Caco-2 (cell line): ENCODE results near the gene MAST4. TPM values are rescaled to one million over a fixed set of nuclear protein-coding genes. Genes with fewer than 3 reads are reported as not detected.

Experiments used
- BruUV-seq: library from RNA; stranded (reverse); fragments of 400-500 nt; replicated peaks from 2 replicates; lab custom pipeline; 2021; lab: Mats Ljungman, UMichigan
- CTCF ChIA-PET: fragments of 300-600 bp; sonication (Branson Sonifier 250); formaldehyde crosslinking; loops from one replicate; lab custom pipeline; 2022; ENCODE audit warnings: antibody characterized with exemption; lab: Charles Lee
- POLR2A ChIA-PET: fragments of 300-600 bp; sonication (Branson Sonifier 250); formaldehyde crosslinking; loops from one replicate; lab custom pipeline; 2022; ENCODE audit warnings: antibody characterized with exemption; lab: Charles Lee
- DNase-seq, 2 experiments: peaks; one replicate each; pipeline versions ENCODE4 v3.0.0 to v3.0.0-alpha.2; 2020 to 2022
- H3K27me3 ChIP-seq: replicated peaks from 2 replicates; pipeline ENCODE4 v1.6.0; 2011; ENCODE audit warnings: low read length; ENCODE audit not compliant: control insufficient read depth, insufficient read depth
- H3K36me3 ChIP-seq: 2 replicates; pipeline ENCODE4 v1.5.1; 2011; ENCODE audit warnings: low read length; ENCODE audit not compliant: control insufficient read depth, insufficient read depth
- H3K4me1 ChIP-seq: fragments of 250-450 bp; sonication (Bioruptor Pico); 2 replicates; pipeline ENCODE4 v1.5.1; 2020; ENCODE audit warnings: mild to moderate bottlenecking
- H3K4me3 ChIP-seq: 2 replicates; pipeline ENCODE4 v1.5.1; 2011; ENCODE audit warnings: low read depth, mild to moderate bottlenecking, control low read depth, low read length
- H3K9me3 ChIP-seq: fragments of 250-450 bp; sonication (Bioruptor Pico); 2 replicates; pipeline ENCODE4 v1.5.1; 2020; ENCODE audit warnings: mild to moderate bottlenecking, moderate library complexity
- H3K27ac Mint-ChIP-seq: one replicate; pipeline ENCODE4 v1.8.0; 2022; ENCODE audit warnings: mixed read lengths; ENCODE audit not compliant: unreplicated experiment
- H3K27me3 Mint-ChIP-seq: one replicate; pipeline ENCODE4 v1.8.0; 2022; ENCODE audit warnings: mixed read lengths; ENCODE audit not compliant: insufficient read depth, unreplicated experiment
- H3K36me3 Mint-ChIP-seq: one replicate; pipeline ENCODE4 v1.8.0; 2022; ENCODE audit warnings: mild to moderate bottlenecking, mixed read lengths; ENCODE audit not compliant: insufficient read depth, unreplicated experiment
- H3K4me1 Mint-ChIP-seq: one replicate; pipeline ENCODE4 v1.8.0; 2022; ENCODE audit warnings: low read depth, mixed read lengths; ENCODE audit not compliant: unreplicated experiment
- H3K4me3 Mint-ChIP-seq: one replicate; pipeline ENCODE4 v1.8.0; 2022; ENCODE audit warnings: mild to moderate bottlenecking, moderate library complexity, mixed read lengths; ENCODE audit not compliant: unreplicated experiment
- H3K9me3 Mint-ChIP-seq: one replicate; pipeline ENCODE4 v1.8.0; 2022; ENCODE audit warnings: mixed read lengths; ENCODE audit not compliant: unreplicated experiment
- intact Hi-C: fragments of 100-400 bp; cut with micrococcal nuclease; formaldehyde crosslinking; loops from one replicate; pipeline ENCODE4 v1.10.0; 2022; ENCODE audit not compliant: unreplicated experiment
- total RNA-seq: library from RNA; stranded (reverse); gene quantifications from 2 replicates; pipeline ENCODE4 v1.2.3, GENCODE V29; 2022
- TF ChIP-seq, protein P1 (sequence below), 2 experiments: fragments of 200-600 bp in 1 of 2; IDR thresholded peaks; 1 replicate in 1 of 2; 2 replicates in 1 of 2; pipeline versions ENCODE4 v1.5.1 to v1.8.0; 2011 to 2022; ENCODE audit warnings: antibody characterized with exemption in 1 of 2, control low read depth in 1 of 2, inconsistent platforms in 1 of 2, low read depth in 1 of 2, low read length in 1 of 2, mild to moderate bottlenecking in 1 of 2, moderate library complexity in 1 of 2; ENCODE audit not compliant: insufficient read depth in 1 of 2, severe bottlenecking in 1 of 2, unreplicated experiment in 1 of 2

Gene MAST4
- total RNA-seq, 1 experiment from 2014 or later, result 17.8 TPM

DNA sequence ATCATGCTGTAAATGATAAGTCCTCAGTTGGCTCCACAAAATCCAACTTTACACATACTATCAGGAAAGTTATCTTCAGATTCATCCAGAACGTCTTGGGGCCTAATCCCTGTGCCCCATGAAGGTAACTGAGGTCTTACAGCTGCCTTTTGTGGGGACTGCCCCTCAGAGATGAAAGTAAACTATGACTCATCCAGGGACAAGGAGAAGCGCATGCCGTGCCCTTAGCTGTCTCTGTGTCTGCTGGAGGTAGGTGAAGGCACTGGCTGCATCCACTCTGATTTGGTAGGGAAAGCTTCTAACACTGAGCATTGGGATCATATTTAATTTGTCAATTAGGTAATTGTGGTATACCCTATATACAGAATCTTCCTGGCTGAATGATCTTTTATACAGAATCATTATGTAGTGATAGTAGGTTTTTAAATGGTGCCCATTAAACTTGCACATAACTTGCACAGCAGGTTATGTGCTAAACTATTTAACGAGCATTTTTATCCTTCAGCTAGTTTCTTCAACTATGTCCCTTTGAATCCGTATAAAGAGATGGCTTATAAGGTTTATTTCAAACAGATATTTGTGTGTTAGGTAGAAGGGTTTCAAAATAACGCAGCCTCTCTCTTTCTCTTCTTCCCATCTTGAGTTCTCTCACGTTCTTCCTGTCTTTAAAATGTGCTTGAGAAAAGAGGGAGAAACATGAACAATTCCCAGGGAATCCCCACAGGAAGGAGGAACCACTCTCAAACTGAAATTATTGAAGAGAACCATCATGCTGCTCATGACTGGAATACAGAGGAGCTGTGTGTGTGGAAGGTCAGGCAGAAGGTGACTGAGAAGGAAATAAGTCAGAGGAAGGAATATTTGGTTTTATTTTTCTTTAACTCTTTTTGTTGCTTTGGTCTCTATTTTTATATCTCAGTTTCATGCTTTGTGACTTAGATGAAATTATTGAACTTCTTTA is 349.5 kb downstream of the MAST4 start:
- H3K4me3 Mint-ChIP-seq, result no peak overlapping the region
- H3K27me3 Mint-ChIP-seq, result no peaks in the 10 kb centered on the region
- TF ChIP-seq, protein P1, sequence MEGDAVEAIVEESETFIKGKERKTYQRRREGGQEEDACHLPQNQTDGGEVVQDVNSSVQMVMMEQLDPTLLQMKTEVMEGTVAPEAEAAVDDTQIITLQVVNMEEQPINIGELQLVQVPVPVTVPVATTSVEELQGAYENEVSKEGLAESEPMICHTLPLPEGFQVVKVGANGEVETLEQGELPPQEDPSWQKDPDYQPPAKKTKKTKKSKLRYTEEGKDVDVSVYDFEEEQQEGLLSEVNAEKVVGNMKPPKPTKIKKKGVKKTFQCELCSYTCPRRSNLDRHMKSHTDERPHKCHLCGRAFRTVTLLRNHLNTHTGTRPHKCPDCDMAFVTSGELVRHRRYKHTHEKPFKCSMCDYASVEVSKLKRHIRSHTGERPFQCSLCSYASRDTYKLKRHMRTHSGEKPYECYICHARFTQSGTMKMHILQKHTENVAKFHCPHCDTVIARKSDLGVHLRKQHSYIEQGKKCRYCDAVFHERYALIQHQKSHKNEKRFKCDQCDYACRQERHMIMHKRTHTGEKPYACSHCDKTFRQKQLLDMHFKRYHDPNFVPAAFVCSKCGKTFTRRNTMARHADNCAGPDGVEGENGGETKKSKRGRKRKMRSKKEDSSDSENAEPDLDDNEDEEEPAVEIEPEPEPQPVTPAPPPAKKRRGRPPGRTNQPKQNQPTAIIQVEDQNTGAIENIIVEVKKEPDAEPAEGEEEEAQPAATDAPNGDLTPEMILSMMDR (IDR thresholded peaks at IDR 0.05; ENCODE audit: insufficient read depth in 1 of 2, low read depth in 1 of 2, low read length in 1 of 2, severe bottlenecking in 1 of 2, unreplicated experiment in 1 of 2), result no peak
- peaks cover 7% of the 10 kb centered on the region; the same call in 1 of the 2 replicates for H3K4me1 ChIP-seq
- H3K27me3 ChIP-seq, result no peaks in the 10 kb centered on the region
- H3K36me3 ChIP-seq, result no peaks in the 10 kb centered on the region
- POLR2A ChIA-PET, result no interaction called here
- no peak for DNase-seq
- CTCF ChIA-PET, result no interaction called here
- H3K27ac Mint-ChIP-seq, result no peak overlapping the region
- intact Hi-C loops, result no loop called here
- no peaks in the 10 kb centered on the region for H3K36me3 Mint-ChIP-seq
- BruUV-seq, result no TSS peak
- no peaks in the 10 kb centered on the region for H3K9me3 ChIP-seq
- peaks cover 9% of the 10 kb centered on the region for H3K4me1 Mint-ChIP-seq
- H3K4me3 ChIP-seq, result no peak overlapping the region
- no peaks in the 10 kb centered on the region for H3K9me3 Mint-ChIP-seq

GRCh38 chr5:66947458-66947857 is 351.3 kb downstream of the MAST4 start:
- TF ChIP-seq, protein P1 (IDR thresholded peaks at IDR 0.05; ENCODE audit: insufficient read depth in 1 of 2, low read depth in 1 of 2, low read length in 1 of 2, severe bottlenecking in 1 of 2, unreplicated experiment in 1 of 2), result no peak
- no peak overlapping the region for H3K4me3 ChIP-seq
- intact Hi-C loops, result no loop called here
- H3K36me3 ChIP-seq, result no peaks in the 10 kb centered on the region
- BruUV-seq, result no TSS peak
- ChIA-PET CTCF (interaction anchor here (0.8 kb wide), 1 partner anchor 12 kb away, joined by 3 read pairs; no protein-coding TSS in a partner anchor), POLR2A (no interaction called here)
- Mint-ChIP-seq H3K9me3 (peaks cover 10% of the 10 kb centered on the region), H3K4me3 (no peak overlapping the region), H3K36me3 (no peaks in the 10 kb centered on the region), H3K27ac (no peak overlapping the region), H3K27me3 (peaks cover 3% of the 10 kb centered on the region), H3K4me1 (peaks cover 9% of the 10 kb centered on the region)
- no peak for DNase-seq
- H3K4me1 ChIP-seq, result peaks cover 7% of the 10 kb centered on the region; the same call in 1 of the 2 replicates
- no peaks in the 10 kb centered on the region; the same call in 1 of the 2 replicates for H3K27me3 ChIP-seq
- H3K9me3 ChIP-seq, result no peaks in the 10 kb centered on the region

- no TSS peak for BruUV-seq
- H3K27ac Mint-ChIP-seq, result no peak overlapping the region
- peaks cover 7% of the 10 kb centered on the region; the same call in 1 of the 2 replicates for H3K4me1 ChIP-seq
- TF ChIP-seq, protein P1 (IDR thresholded peaks at IDR 0.05; ENCODE audit: insufficient read depth in 1 of 2, low read depth in 1 of 2, low read length in 1 of 2, severe bottlenecking in 1 of 2, unreplicated experiment in 1 of 2), result no peak
- H3K9me3 Mint-ChIP-seq, result peaks cover 10% of the 10 kb centered on the region
- intact Hi-C loops, result no loop called here
- no peaks in the 10 kb centered on the region for H3K36me3 Mint-ChIP-seq
- peaks cover 9% of the 10 kb centered on the region for H3K4me1 Mint-ChIP-seq
- ChIA-PET CTCF (no interaction called here), POLR2A (no interaction called here)
- no peak overlapping the region for H3K4me3 Mint-ChIP-seq
- DNase-seq, result no peak
- no peaks in the 10 kb centered on the region; the same call in none of the 2 replicates for H3K27me3 ChIP-seq
- peaks cover 3% of the 10 kb centered on the region for H3K27me3 Mint-ChIP-seq
- H3K36me3 ChIP-seq, result no peaks in the 10 kb centered on the region
- H3K4me3 ChIP-seq, result no peak overlapping the region
- no peaks in the 10 kb centered on the region for H3K9me3 ChIP-seq
These were observed 352.9 kb downstream of the MAST4 start for GRCh38 chr5:66949066-66949465.
